IMR-90 (cell line): ENCODE data around the gene RASD2. TPM values are rescaled to one million over a fixed set of nuclear protein-coding genes. Genes with fewer than 3 reads are reported as not detected.

ENCODE experiments used
- ATAC-seq: fragments of 200-7000 bp; cut with Tn5 transposase; 2 replicates; pipeline ENCODE4 v1.9.1; 2020; ENCODE audit warnings: low read depth, mild to moderate bottlenecking, moderate library complexity
- BruUV-seq: library from RNA; stranded (reverse); fragments of 400-500 nt; replicated peaks from 2 replicates; lab custom pipeline; 2021; lab: Mats Ljungman, UMichigan
- CTCF ChIA-PET: fragments of 300-600 bp; formaldehyde crosslinking; extraction: SDS; loops from one replicate; lab custom pipeline; 2021; ENCODE audit warnings: antibody characterized with exemption; lab: Yijun Ruan, JAX
- POLR2A ChIA-PET: fragments of 300-600 bp; sonication (Branson Sonifier 250); formaldehyde crosslinking; loops from one replicate; lab custom pipeline; 2022; ENCODE audit warnings: antibody characterized with exemption; ENCODE audit not compliant: unreplicated experiment; lab: Charles Lee
- DNase-seq: peaks from one replicate; pipeline ENCODE4 v3.0.0; 2013
- H2AFZ ChIP-seq: replicated peaks from 2 replicates; pipeline ENCODE3; 2013; ENCODE audit warnings: low read length, mild to moderate bottlenecking; ENCODE audit not compliant: poor library complexity
- H2AK5ac ChIP-seq: 2 replicates; pipeline ENCODE4 v1.6.1; 2013; ENCODE audit warnings: low read depth, low read length, inconsistent platforms
- H2AK9ac ChIP-seq: replicated peaks from 2 replicates; pipeline ENCODE3; 2013; ENCODE audit warnings: mild to moderate bottlenecking, low read depth, low read length, moderate library complexity; ENCODE audit not compliant: poor library complexity
- H2BK120ac ChIP-seq: 2 replicates; pipeline ENCODE4 v1.6.1; 2013; ENCODE audit warnings: low read depth, low read length, inconsistent platforms
- H2BK15ac ChIP-seq: 3 replicates; pipeline ENCODE4 v1.6.1; 2013; ENCODE audit warnings: low read depth, low read length, inconsistent platforms
- H2BK20ac ChIP-seq: 2 replicates; pipeline ENCODE4 v1.6.1; 2013; ENCODE audit warnings: low read depth, mild to moderate bottlenecking, inconsistent platforms, low read length, moderate library complexity
- H2BK5ac ChIP-seq: 2 replicates; pipeline ENCODE4 v1.6.1; 2013; ENCODE audit warnings: mild to moderate bottlenecking, low read depth, low read length, inconsistent platforms; ENCODE audit not compliant: poor library complexity, severe bottlenecking
- H3K14ac ChIP-seq: replicated peaks from 2 replicates; pipeline ENCODE4 v1.6.1; 2013; ENCODE audit warnings: low read depth, low read length, inconsistent platforms
- H3K18ac ChIP-seq: 2 replicates; pipeline ENCODE4 v1.6.1; 2013; ENCODE audit warnings: low read depth, low read length, control low read depth
- H3K23ac ChIP-seq: 2 replicates; pipeline ENCODE4 v1.6.1; 2013; ENCODE audit warnings: low read depth, low read length, inconsistent platforms
- H3K27ac ChIP-seq: 2 replicates; pipeline ENCODE4 v1.5.1; 2013; ENCODE audit warnings: mild to moderate bottlenecking, control low read depth, low read length; ENCODE audit not compliant: insufficient read depth
- H3K27me3 ChIP-seq: 2 replicates; pipeline ENCODE4 v1.6.1; 2013; ENCODE audit warnings: low read length; ENCODE audit not compliant: control insufficient read depth, insufficient read depth
- H3K36me3 ChIP-seq: 2 replicates; pipeline ENCODE4 v1.6.1; 2013; ENCODE audit warnings: low read length, mixed read lengths; ENCODE audit not compliant: control insufficient read depth, insufficient read depth
- H3K4ac ChIP-seq: 2 replicates; pipeline ENCODE4 v1.6.1; 2013; ENCODE audit warnings: low read depth, low read length, inconsistent platforms
- H3K4me1 ChIP-seq: 2 replicates; pipeline ENCODE4 v1.6.1; 2013; ENCODE audit warnings: low read length, mixed read lengths; ENCODE audit not compliant: control insufficient read depth, insufficient read depth
- H3K4me2 ChIP-seq: 2 replicates; pipeline ENCODE4 v1.6.1; 2013; ENCODE audit warnings: low read depth, mild to moderate bottlenecking, control low read depth, low read length, moderate library complexity
- H3K4me3 ChIP-seq: 2 replicates; pipeline ENCODE4 v1.5.1; 2013; ENCODE audit warnings: low read depth, mild to moderate bottlenecking, control low read depth, low read length, moderate library complexity; ENCODE audit not compliant: insufficient read depth
- H3K56ac ChIP-seq: 2 replicates; pipeline ENCODE4 v1.6.1; 2013; ENCODE audit warnings: low read length, inconsistent platforms; ENCODE audit not compliant: insufficient read depth; ENCODE audit errors: extremely low read depth
- H3K79me1 ChIP-seq, 2 experiments: 2 replicates each; pipeline ENCODE4 v1.6.1; 2013; ENCODE audit warnings: low read length in 2 of 2, inconsistent platforms in 1 of 2, low read depth in 1 of 2
- H3K9ac ChIP-seq: 2 replicates; pipeline ENCODE4 v1.6.1; 2013; ENCODE audit warnings: low read depth, low read length, control low read depth
- H3K9me1 ChIP-seq: 2 replicates; pipeline ENCODE4 v1.6.1; 2013; ENCODE audit warnings: low read length, inconsistent platforms; ENCODE audit not compliant: insufficient read depth
- H3K9me3 ChIP-seq: 2 replicates; pipeline ENCODE4 v1.6.1; 2013; ENCODE audit warnings: low read length; ENCODE audit not compliant: control insufficient read depth, insufficient read depth
- H4K20me1 ChIP-seq: 2 replicates; pipeline ENCODE4 v1.6.1; 2013; ENCODE audit warnings: low read length, inconsistent platforms; ENCODE audit not compliant: insufficient read depth
- H4K5ac ChIP-seq: 2 replicates; pipeline ENCODE4 v1.6.1; 2013; ENCODE audit warnings: mild to moderate bottlenecking, low read depth, low read length, control low read depth
- H4K8ac ChIP-seq, 2 experiments: 2 replicates each; pipeline ENCODE4 v1.6.1; 2013; ENCODE audit warnings: low read depth in 2 of 2, low read length in 2 of 2, control low read depth in 1 of 2, inconsistent platforms in 1 of 2
- H4K91ac ChIP-seq: 2 replicates; pipeline ENCODE4 v1.6.1; 2013; ENCODE audit warnings: low read depth, low read length, inconsistent platforms; ENCODE audit not compliant: insufficient read depth
- RCOR1 ChIP-seq: IDR thresholded peaks from 2 replicates; pipeline ENCODE4 v1.6.1; 2012; ENCODE audit warnings: mild to moderate bottlenecking, low read length, improper control_type of control experiment; ENCODE audit not compliant: insufficient replicate concordance
- WGBS, 2 experiments: methylation state at CpG; one replicate each; pipeline versions ENCODE4 v1.1.5 to v1.1.7; 2013; ENCODE audit warnings: missing lambda C conversion rate in 2 of 2; ENCODE audit not compliant: insufficient read length in 1 of 2; ENCODE audit errors: extremely low coverage in 2 of 2; 5-methylcytosine and 5-hydroxymethylcytosine counted together
- dilution Hi-C: fragments of 300-500 bp; cut with HindIII; formaldehyde crosslinking; loops from one replicate; pipeline ENCODE4 v1.14.3; 2018; ENCODE audit warnings: low sequenced_read_pairs; ENCODE audit not compliant: unreplicated experiment
- in situ Hi-C: fragments of 300-500 bp; cut with MboI; formaldehyde crosslinking; loops from 3 replicates; pipeline ENCODE4 v1.14.3; 2019; ENCODE audit warnings: low sequenced_read_pairs, inconsistent platforms, mixed read lengths
- intact Hi-C: fragments of 100-400 bp; cut with micrococcal nuclease; formaldehyde crosslinking; loops from 2 replicates; pipeline ENCODE4 v1.10.0; 2022
- polyA plus RNA-seq, 3 experiments: library from polyadenylated mRNA; depleted of rRNA; stranded (reverse); fragments of >200 nt; gene quantifications; 2 replicates each; pipeline ENCODE4 v1.2.3, GENCODE V29; 2012; ENCODE audit warnings: low replicate concordance in 1 of 3
- total RNA-seq: library from RNA; depleted of rRNA; stranded (reverse); fragments of >200 nt; gene quantifications from 2 replicates; pipeline ENCODE4 v1.2.3, GENCODE V29; 2012
- TF ChIP-seq, protein P1 (sequence below): fragments of 150-350 bp; IDR thresholded peaks from 2 replicates; pipeline ENCODE4 v1.6.1; 2016; ENCODE audit warnings: low read depth, mild to moderate bottlenecking, low read length, moderate library complexity, borderline replicate concordance

The RASD2 gene
- total and polyA plus RNA-seq, 2 of the 4 experiments (the other 2 are of a cell fraction), result under 0.01 to 0.32 TPM

DNA sequence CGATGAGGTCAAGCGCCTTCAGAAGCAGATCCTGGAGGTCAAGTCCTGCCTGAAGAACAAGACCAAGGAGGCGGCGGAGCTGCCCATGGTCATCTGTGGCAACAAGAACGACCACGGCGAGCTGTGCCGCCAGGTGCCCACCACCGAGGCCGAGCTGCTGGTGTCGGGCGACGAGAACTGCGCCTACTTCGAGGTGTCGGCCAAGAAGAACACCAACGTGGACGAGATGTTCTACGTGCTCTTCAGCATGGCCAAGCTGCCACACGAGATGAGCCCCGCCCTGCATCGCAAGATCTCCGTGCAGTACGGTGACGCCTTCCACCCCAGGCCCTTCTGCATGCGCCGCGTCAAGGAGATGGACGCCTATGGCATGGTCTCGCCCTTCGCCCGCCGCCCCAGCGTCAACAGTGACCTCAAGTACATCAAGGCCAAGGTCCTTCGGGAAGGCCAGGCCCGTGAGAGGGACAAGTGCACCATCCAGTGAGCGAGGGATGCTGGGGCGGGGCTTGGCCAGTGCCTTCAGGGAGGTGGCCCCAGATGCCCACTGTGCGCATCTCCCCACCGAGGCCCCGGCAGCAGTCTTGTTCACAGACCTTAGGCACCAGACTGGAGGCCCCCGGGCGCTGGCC, 11.0 kb downstream of the RASD2 start:
- no peaks in the 10 kb centered on the region for H4K20me1 ChIP-seq
- no peak overlapping the region for H2BK120ac ChIP-seq
- no peak overlapping the region for H2BK5ac ChIP-seq
- H3K9me3 ChIP-seq, result no peaks in the 10 kb centered on the region
- in situ Hi-C loops (no loop called here), dilution Hi-C loops (no loop called here), intact Hi-C loops (no loop called here)
- DNase-seq (no peak), ATAC-seq (no peak)
- H3K9ac ChIP-seq, result no peak overlapping the region
- H3K79me1 ChIP-seq, result no peaks in the 10 kb centered on the region
- no peak overlapping the region for H3K14ac ChIP-seq
- H3K36me3 ChIP-seq, result peaks cover 1% of the 10 kb centered on the region; the same call in 1 of the 2 replicates
- ChIA-PET CTCF (no interaction called here), POLR2A (no interaction called here)
- WGBS, 2 experiments, result 95% methylated on average over 42 of the region's 43 CpGs; no CpG with 5 or more reads in 1 of the 2 experiments
- no peak overlapping the region for H3K23ac ChIP-seq
- H4K91ac ChIP-seq, result no peak overlapping the region
- no peak for TF ChIP-seq RCOR1
- TF ChIP-seq, protein P1, sequence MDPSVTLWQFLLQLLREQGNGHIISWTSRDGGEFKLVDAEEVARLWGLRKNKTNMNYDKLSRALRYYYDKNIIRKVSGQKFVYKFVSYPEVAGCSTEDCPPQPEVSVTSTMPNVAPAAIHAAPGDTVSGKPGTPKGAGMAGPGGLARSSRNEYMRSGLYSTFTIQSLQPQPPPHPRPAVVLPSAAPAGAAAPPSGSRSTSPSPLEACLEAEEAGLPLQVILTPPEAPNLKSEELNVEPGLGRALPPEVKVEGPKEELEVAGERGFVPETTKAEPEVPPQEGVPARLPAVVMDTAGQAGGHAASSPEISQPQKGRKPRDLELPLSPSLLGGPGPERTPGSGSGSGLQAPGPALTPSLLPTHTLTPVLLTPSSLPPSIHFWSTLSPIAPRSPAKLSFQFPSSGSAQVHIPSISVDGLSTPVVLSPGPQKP, result no peak
- no peak overlapping the region for H3K4ac ChIP-seq
- no peak overlapping the region for H3K56ac ChIP-seq
- no peak overlapping the region; the same call in 1 of the 2 replicates for H2AK5ac ChIP-seq
- H2AK9ac ChIP-seq, result no peak overlapping the region
- no peak overlapping the region for H2BK20ac ChIP-seq
- H2AFZ ChIP-seq, result peak overlapping the region; percentile 26
- no peaks in the 10 kb centered on the region for H3K27me3 ChIP-seq
- no peak overlapping the region for H3K27ac ChIP-seq
- H3K9me1 ChIP-seq, result 0 out of 2 replicates have a peak, but pooled peaks cover 5% of the 10 kb centered on the region
- no peak overlapping the region for H3K18ac ChIP-seq
- H2BK15ac ChIP-seq, result no peak overlapping the region
- H3K4me2 ChIP-seq, result no peak overlapping the region
- H3K4me1 ChIP-seq, result peaks cover 9% of the 10 kb centered on the region
- H4K5ac ChIP-seq, result no peak overlapping the region
- no peak overlapping the region for H3K4me3 ChIP-seq
- no TSS peak for BruUV-seq
- H4K8ac ChIP-seq, result no peak overlapping the region
